OCI-LY1 (cell line): Measurements from ENCODE around the gene CFD.

Source experiments
- H2AFZ ChIP-seq: fragments of 200-600 bp; sonication (generic), shearing (Covaris generic); 2 replicates; pipeline ENCODE4 v1.6.0; 2014; ENCODE audit warnings: antibody characterized with exemption, mild to moderate bottlenecking, low read length
- H3F3A ChIP-seq: fragments of 200-600 bp; sonication (generic), shearing (Covaris generic); 2 replicates; pipeline ENCODE4 v1.6.0; 2014; ENCODE audit warnings: mild to moderate bottlenecking, antibody characterized with exemption, low read length, moderate library complexity; ENCODE audit not compliant: insufficient read depth
- H3K27ac ChIP-seq: fragments of 200-600 bp; sonication (generic); 2 replicates; pipeline ENCODE4 v1.5.1; 2014; ENCODE audit warnings: low read length, mixed run types, mild to moderate bottlenecking, low read depth; ENCODE audit not compliant: poor library complexity, severe bottlenecking
- H3K27me3 ChIP-seq: fragments of 200-600 bp; sonication (generic); 2 replicates; pipeline ENCODE4 v1.6.0; 2014; ENCODE audit warnings: antibody characterized with exemption, mild to moderate bottlenecking, low read length, moderate library complexity; ENCODE audit not compliant: insufficient read depth
- H3K36me3 ChIP-seq: fragments of 200-600 bp; sonication (generic); 2 replicates; pipeline ENCODE4 v1.6.1; 2014; ENCODE audit warnings: mild to moderate bottlenecking, antibody characterized with exemption, low read length, moderate library complexity, mixed read lengths; ENCODE audit not compliant: insufficient read depth
- H3K4me1 ChIP-seq: fragments of 200-600 bp; sonication (generic); 2 replicates; pipeline ENCODE4 v1.5.1; 2014; ENCODE audit warnings: mild to moderate bottlenecking, low read length, moderate library complexity; ENCODE audit not compliant: insufficient read depth, severe bottlenecking
- H3K4me2 ChIP-seq: fragments of 200-600 bp; sonication (generic), shearing (Covaris generic); 2 replicates; pipeline ENCODE4 v1.6.1; 2014; ENCODE audit warnings: low read length
- H3K4me3 ChIP-seq: fragments of 200-600 bp; sonication (generic); 2 replicates; pipeline ENCODE4 v1.5.1; 2014; ENCODE audit warnings: low read length, low read depth, mild to moderate bottlenecking, mixed read lengths; ENCODE audit not compliant: poor library complexity, severe bottlenecking
- H3K79me2 ChIP-seq: fragments of 200-600 bp; shearing (Covaris generic); 2 replicates; pipeline ENCODE4 v1.6.1; 2016; ENCODE audit warnings: mixed run types, low read length, mixed read lengths; ENCODE audit not compliant: insufficient read depth
- H3K9ac ChIP-seq: fragments of 200-600 bp; sonication (generic), shearing (Covaris generic); 2 replicates; pipeline ENCODE4 v1.6.1; 2014; ENCODE audit warnings: mild to moderate bottlenecking, low read length, mixed read lengths
- H3K9me2 ChIP-seq: fragments of 200-600 bp; sonication (generic), shearing (Covaris generic); 2 replicates; pipeline ENCODE4 v1.6.1; 2014; ENCODE audit warnings: low read depth, mild to moderate bottlenecking, low read length, mixed read lengths
- H3K9me3 ChIP-seq: fragments of 200-600 bp; shearing (Covaris generic); 2 replicates; pipeline ENCODE4 v1.6.1; 2014; ENCODE audit warnings: low read length, mixed read lengths
- H4K20me1 ChIP-seq: fragments of 200-600 bp; sonication (generic), shearing (Covaris generic); 2 replicates; pipeline ENCODE4 v1.6.0; 2016; ENCODE audit warnings: mild to moderate bottlenecking, low read length; ENCODE audit not compliant: insufficient read depth
- CTCF ChIP-seq: fragments of 200-600 bp; sonication (generic), shearing (Covaris generic); IDR thresholded peaks from 2 replicates; pipeline ENCODE4 v1.5.1; 2017; ENCODE audit warnings: mild to moderate bottlenecking, antibody characterized with exemption, low read length, moderate library complexity, mixed read lengths
- EZH2 ChIP-seq: fragments of 200-600 bp; sonication (generic), shearing (Covaris generic); IDR thresholded peaks from 2 replicates; pipeline ENCODE4 v1.8.0; 2017; ENCODE audit warnings: borderline replicate concordance, mixed run types, mild to moderate bottlenecking, antibody characterized with exemption, low read length, moderate library complexity, mixed read lengths

CFD gene

GRCh38 chr19:899336-900042 is 40.0 kb downstream of the CFD start:
- TF ChIP-seq EZH2, result no peak
- TF ChIP-seq CTCF, result no peak
- Histone ChIP-seq H3K27me3 (no peaks in the 10 kb centered on the region), H3K9ac (no peak overlapping the region), H3K9me2 (no peaks in the 10 kb centered on the region), H3K4me3 (no peak overlapping the region), H3K27ac (no peak overlapping the region), H3K4me2 (no peak overlapping the region), H2AFZ (no peak overlapping the region), H3K36me3 (peaks cover 33% of the 10 kb centered on the region), H3F3A (no peaks in the 10 kb centered on the region; the same call in 1 of the 2 replicates), H3K4me1 (peaks cover 19% of the 10 kb centered on the region), H4K20me1 (no peaks in the 10 kb centered on the region), H3K9me3 (no peaks in the 10 kb centered on the region), H3K79me2 (no peaks in the 10 kb centered on the region; the same call in 1 of the 2 replicates)

GRCh38 chr19:900043-900301 is 40.5 kb downstream of the CFD start:
- Histone ChIP-seq H2AFZ (no peak overlapping the region), H3K79me2 (no peaks in the 10 kb centered on the region; the same call in 1 of the 2 replicates), H3K9ac (no peak overlapping the region), H3K9me2 (no peaks in the 10 kb centered on the region), H3K27me3 (no peaks in the 10 kb centered on the region), H3K27ac (no peak overlapping the region), H3K36me3 (peaks cover 33% of the 10 kb centered on the region), H3F3A (no peaks in the 10 kb centered on the region; the same call in 1 of the 2 replicates), H3K4me3 (no peak overlapping the region), H4K20me1 (no peaks in the 10 kb centered on the region), H3K9me3 (no peaks in the 10 kb centered on the region), H3K4me2 (no peak overlapping the region), H3K4me1 (peaks cover 19% of the 10 kb centered on the region)
- TF ChIP-seq EZH2, result no peak
- no peak for TF ChIP-seq CTCF

GRCh38 chr19:900302-901111 is 41.0 kb downstream of the CFD start:
- no peak overlapping the region for H3K27ac ChIP-seq
- no peak overlapping the region for H2AFZ ChIP-seq
- H3K9me3 ChIP-seq, result no peaks in the 10 kb centered on the region
- no peaks in the 10 kb centered on the region for H3K9me2 ChIP-seq
- no peaks in the 10 kb centered on the region; the same call in 1 of the 2 replicates for H3F3A ChIP-seq
- no peak overlapping the region for H3K4me2 ChIP-seq
- H3K9ac ChIP-seq, result no peak overlapping the region
- peaks cover 33% of the 10 kb centered on the region for H3K36me3 ChIP-seq
- H3K4me3 ChIP-seq, result no peak overlapping the region
- H3K27me3 ChIP-seq, result no peaks in the 10 kb centered on the region
- TF ChIP-seq EZH2 (no peak), CTCF (no peak)
- peaks cover 20% of the 10 kb centered on the region for H3K4me1 ChIP-seq
- no peaks in the 10 kb centered on the region for H4K20me1 ChIP-seq
- H3K79me2 ChIP-seq, result no peaks in the 10 kb centered on the region; the same call in 1 of the 2 replicates
